UCSD-AML1 (cell line): ENCODE measurements around the gene GPC6.
A peak's percentile ranks its signal among the peaks of the same experiment; 100 is the strongest.
"Not testable (repeated sequence)": the region's sequence is repeated elsewhere in the genome, so short reads cannot be mapped to it uniquely, and the experiment has no call there.

Source experiments
- DNase-seq: peaks from one replicate; lab custom pipeline; 2025; ENCODE audit not compliant: unreplicated experiment; lab: John Stamatoyannopoulos, UW

GPC6 gene

DNA sequence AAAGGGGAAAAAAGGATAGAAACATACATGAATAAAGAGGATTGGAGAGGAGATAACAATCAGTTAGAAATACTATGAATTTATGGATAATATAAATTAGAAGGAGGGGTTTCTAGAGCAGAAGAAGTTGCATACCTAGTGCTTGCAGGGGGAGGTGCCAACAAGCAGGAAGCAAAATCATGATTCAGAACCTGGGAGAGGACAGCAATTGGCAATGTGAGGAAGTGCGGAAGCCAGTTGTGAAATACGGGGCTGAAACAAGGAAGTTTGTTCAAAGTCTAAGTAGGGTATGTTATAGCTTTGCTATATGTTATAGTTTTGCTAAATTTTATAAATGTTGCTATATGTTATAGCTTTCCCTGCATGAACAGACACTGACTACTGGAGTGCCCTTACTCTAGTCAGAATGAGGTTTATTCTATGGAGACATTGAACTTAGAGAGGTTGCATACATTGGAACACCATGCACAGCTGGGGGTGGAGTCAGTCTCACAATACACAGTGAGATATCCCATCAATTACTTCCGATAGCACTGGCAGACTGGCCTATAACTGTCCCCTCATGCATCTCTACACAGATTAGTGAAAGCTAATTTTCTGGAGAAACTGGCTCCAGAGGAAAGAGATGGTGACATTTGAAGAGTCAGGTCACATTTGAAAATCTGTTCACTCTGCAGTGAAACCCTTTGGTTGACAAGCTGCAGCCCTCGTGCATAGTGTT is 92.1 kb downstream of the GPC6 start:
- DNase-seq, result peak; percentile 10

DNA sequence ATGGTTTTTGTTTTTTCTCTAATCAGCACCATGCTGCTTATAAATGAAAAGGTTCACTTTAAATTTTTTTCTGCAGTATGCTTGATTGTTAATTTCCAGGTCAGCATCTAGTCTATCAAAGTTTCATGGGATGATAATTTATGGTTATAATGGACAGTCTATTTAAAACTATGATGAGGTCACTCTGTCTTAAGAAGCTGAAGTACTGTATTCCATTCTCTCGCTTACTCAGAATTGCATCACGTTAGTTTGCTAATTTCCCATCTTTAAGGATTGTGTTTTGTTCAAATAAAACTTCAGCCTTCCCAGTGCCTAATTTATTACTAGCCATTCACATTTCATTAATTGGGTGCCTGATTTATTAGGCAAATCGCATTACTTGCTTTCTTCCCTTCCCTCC is 94.3 kb downstream of the GPC6 start:
- DNase-seq, result no peak

DNA sequence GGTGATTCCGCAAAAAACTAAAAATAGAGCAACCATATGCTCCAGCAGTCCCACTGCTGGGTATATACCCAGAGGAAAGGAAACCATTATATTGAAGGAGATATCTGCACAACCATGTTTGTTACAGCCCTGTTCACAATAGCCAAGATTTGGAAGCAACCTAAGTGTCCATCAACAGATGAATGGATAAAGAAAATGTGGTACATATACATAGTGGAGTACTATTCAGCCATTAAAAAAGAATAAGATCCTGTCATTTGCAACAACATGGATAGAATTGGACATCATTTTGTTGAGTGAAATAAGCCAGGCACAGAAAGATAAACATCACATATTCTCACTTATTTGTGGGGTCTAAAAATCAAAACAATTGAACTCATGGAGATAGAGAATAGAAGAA is 97.3 kb downstream of the GPC6 start:
- not testable (repeated sequence) for DNase-seq

DNA sequence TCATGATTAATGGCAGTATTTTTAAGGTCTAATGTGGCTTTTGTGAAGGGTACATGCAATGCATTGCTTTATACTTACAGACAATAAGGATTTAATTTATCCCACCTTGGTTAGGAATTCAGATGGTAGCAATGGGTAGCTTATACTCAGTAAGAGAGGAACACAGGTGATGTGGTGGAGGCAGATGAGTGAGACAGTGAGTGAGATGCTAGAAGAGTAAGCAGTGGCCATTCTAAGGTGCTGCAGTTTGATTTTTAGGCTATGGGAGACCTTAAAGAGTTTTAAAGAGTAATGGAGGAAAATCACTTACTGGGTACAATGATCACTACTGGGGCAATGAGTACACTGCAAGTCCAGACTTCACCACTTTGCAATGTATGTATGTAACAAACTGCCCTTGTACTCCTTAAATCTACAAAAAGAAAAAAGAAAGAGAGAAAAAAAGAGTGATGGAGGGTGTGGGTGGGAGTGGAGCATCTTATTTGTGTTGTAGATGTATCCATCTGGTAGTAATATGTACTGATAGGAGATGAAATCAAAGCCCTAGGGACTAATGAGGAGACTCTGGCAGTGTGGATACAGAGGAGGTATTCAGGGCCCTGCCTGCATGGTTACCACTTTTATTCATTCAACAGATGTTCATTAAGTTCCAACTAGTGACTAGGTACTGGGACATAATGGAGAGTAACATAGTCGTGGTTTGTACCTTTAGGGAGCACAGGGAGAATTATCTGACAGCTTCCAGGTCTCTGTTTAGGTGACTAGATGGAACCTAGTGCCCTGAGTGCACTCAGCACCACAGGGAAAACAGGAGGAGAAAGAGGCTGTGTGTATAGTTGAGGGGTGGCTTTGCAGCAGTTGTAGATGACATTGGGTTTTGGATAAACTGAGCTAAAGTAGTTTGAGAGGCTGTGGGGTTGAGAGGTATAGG is 99.0 kb downstream of the GPC6 start:
- DNase-seq, result no peak

DNA sequence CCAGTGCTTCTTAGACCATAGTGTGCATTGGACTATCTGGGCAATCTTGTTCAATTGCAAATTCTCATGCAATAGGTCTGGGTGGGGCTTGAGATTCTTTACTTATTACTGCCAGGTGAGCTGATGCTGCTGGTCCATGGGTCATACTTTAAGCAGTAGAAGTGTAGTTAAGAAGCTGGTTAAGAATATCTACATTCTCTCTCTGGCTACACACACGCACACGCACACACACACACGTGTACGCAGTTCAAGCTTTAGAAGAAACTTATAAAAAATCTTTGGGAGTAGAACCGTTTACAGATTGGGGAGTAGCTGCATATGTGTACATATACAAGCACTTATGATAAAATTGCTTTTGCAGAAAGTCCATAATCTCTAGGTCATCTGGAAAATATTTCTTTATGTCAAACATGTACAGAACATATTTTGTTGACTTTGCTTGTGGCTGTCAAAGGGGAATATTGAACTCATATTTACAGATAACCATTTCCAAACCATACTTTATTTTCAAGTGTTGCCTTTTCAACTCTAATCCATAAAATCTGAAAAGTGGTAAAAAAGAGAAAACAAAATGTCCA is 99.7 kb downstream of the GPC6 start:
- DNase-seq, result no peak

DNA sequence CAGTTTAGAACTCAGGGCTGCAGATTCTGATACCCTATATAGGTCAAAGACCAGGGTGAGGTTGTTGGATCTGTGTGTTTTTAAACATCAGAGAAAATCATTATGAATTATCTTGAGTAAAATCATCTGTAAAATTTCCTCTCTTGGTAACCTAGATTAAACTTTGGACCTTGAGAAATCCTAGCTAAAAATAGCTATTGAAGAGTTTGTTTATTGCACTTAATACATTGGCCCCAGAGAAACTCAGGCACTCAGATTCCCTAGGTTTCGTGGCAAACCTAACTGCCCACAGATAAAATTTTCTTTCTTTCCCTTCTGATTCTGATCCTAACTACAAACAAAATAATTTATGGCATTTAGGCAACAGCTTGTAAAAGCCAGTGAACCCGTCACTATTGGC is 102.3 kb downstream of the GPC6 start:
- no peak for DNase-seq

DNA sequence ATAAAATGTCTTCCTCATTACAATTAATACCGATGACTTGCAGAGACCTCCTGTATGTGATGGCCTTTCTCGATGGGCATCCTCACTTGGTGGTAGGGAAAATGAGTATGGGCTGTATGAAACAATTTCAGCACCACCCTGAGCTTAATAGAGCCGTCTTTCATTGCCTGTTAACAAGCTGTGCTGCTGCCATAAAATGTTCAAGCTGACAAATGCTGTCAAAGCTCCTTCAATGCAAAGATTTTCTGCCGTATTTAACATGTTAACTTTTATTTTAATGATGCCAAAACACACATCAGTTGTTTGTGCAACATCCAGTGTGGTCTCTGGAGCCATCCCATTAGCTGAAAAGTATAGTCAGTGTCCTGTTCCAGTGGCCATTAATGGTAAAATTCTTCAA is 110.1 kb downstream of the GPC6 start:
- no peak for DNase-seq

DNA sequence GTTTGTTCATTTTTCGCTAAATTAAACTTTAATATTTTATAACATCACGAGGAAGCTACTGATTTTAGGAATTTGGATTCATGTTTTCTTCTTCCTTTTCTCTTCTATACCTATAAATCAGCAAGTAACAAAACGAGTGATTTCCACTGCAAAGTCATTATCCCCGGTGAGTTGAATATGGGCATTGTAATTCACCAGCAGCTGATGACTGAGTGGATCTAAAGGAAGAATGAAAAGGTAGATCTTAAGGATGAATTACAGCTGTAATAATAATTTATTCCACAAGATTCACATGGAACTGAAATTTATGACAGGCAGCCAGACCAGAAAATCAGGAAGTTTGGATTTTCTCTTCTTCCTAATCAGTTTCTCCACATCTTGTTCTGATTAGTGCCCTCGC is 111.4 kb downstream of the GPC6 start:
- no peak for DNase-seq

DNA sequence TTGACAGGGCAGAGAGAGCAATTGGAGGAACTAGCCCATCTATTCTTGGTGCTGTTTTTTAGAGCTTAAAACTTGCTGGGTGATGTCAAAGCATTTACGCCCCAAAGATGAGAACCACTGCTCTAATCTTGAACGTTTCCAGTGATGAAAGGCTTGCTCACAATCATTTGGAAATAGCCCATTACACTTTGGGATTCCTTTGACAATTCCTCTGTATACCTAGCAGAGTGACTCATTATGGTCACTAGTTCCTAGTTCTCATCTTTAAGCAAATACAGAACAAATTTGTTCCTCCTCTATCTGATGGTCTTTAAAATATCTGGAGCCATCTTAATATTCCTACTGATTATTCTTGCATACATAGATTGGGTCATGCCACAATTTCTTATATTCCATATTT is 112.3 kb downstream of the GPC6 start:
- DNase-seq, result no peak

DNA sequence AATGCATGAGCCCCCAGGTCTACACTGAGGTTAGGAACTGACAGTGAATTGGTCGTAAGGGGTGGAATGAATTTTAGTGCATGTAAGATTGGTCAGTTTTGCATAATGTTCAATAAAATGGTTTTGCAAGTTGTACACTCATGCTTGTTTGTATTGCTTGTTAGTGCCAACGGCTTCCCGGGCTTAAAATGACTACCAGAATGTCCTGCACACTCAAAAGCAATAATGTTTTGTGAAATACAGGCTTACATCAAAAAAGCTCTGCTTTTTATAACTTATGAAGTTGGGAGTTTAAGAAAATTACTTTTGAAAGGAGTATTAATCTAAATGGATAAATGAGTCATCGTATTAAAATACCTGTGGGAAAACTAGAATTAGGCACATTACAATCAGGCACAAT is 112.9 kb downstream of the GPC6 start:
- no peak for DNase-seq

DNA sequence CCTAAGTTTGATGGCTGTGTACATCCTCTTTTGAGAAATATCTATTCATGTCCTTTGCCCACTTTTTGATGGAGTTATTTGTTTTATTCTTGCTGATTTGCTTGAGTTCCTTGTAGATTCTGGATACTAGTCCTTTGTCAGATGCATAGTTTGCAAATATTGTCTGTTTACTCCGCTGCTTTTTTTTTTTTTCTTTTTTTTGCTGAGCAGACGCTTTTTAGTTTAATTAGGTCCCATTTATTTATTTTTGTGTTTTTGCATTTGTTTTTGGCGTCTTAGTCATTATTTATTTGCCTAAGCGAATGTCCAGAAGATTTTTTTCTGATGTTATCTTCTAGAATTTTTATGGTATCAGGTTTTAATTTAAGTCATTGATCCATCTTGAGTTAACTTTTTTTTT is 114.9 kb downstream of the GPC6 start:
- no peak for DNase-seq

DNA sequence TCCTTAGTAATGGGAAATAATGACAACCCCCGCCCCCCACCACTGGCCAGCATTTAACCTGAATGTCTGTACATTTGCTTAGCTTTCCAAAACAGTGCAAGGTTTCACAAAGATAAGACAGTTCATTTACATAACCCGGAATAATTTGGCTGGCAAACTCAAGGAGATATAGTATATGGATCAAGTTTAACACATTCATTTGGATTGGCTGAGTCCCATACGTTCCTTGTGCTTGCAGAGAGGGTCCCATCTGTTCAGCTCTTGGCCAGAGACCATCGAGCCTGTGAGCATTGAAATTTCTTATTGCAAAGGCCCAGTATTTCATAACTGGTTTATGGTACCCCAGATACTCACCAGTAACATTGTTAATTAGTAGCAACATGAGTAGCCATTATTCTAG is 116.5 kb downstream of the GPC6 start:
- no peak for DNase-seq

DNA sequence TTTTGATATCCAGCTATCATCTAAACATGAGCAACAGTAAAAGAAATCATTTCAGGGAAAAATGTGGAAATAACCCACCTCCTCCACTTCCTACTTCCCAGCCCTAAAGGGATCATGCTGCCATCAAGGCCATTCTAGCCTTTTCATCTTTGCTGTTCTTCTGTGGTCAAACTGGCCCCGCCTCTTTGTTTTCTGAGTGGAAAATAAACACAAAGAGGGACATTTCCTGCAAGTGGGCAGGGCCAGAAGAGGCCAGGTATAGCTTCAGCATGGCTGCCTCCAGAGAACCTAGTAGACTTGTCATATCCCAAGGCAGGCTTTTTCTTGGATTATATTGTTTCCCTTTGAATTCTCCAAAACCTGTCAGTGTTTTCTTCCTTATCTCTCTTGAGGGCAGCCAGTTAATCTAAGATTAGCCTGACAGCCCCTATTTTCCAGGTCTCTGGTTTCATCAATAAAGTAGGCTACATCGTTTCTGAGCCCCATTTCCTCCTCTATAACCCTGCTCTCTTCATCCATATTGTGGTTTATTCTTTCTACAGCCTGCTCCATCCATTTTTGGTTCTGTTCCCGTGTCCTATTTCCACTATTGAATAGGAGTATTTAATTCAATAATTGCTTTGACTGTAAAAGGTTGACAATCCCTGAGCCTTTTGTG is 117.6 kb downstream of the GPC6 start:
- no peak for DNase-seq

DNA sequence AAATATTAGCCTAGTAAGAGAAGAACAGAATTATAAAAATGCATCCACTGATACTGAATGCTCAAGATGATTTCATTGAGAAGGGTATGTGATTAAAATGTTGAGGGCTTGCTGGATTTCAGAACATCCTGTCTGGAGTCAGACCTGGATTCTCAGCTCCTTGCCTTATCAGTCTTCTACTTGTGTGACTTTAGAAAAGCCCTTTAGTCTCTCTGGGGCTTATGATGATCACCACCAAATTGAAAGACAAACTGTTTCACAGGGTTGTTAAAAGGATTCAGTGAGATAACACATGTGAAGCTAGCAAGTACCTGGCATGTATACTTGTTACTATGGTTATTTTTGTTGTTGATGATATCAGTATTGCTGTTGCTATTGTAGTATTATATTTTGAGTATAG is 118.4 kb downstream of the GPC6 start:
- DNase-seq, result no peak

DNA sequence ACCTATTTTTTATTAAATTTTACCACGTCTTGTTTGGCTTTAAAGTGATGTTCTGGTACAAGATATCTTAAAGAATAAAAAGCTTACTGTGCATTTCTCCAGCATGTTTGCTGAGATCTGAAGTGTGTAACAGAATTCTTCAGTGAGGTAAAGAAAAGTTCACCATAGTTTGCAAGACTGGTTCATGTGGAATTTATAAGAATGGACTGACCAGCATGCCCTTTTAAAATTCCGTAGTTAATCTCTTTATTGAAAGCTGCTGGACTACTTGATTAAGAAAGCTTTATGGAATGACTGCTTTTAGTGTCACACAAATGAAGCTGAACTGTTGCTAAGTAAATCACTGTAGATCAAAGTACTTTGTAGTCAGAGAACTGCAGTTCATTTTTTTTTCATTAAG is 119.2 kb downstream of the GPC6 start:
- DNase-seq, result no peak

DNA sequence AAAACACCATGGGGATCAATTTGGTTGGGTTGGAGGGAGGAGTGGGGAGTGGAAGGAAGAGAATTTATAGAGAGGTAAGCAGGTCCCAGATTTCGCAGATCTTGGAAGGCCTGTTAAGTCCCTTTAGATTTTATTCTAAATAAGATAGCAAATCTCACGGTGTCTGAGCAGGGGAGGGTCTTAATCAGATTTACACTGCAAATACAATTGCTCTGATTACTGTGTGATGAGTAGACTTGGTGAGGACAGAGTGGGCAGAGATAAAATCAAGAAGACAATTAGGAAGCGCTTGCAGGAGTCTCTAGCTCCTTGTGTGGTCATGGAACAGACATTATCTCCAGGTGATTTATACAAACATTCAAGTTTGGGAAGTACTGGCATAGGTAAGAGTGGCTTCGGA is 126.0 kb downstream of the GPC6 start:
- no peak for DNase-seq

DNA sequence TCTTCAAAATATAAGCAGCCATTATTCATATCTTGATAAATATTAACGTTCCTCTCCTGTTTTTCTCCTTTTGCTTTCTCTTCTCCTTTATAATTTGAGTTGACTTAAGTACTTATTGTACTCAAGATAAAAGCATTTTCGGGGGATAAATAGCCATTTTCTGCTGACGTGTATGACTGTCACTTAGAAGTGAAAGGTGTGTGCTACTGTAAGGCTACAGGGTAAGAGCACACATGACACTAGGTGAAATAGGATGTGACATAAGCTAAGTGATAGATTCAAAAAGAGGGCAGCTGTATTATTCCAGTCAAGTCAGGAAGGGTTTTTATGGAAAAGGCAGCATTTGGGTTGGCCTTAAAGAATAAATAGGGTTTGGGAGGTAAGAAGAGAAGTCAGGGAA is 128.5 kb downstream of the GPC6 start:
- no peak for DNase-seq

DNA sequence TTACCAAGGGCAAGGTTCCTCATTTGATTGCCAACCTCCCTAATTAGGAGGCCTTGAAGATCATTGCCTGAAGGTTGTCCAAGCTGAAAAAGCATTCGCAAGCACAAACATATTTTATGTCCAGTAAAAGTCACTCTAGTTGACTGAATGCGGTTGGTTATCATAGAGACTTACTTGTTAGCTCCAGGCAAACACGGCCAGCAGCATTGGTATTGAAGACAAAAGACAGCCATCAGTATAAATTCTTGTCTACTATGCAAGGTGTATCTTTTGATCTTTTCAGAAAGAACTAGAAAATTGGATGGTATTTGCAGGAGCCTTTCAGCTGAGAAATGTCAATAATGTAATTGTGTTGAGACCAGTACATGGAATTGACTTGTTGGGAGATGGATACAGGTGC is 129.9 kb downstream of the GPC6 start:
- no peak for DNase-seq

DNA sequence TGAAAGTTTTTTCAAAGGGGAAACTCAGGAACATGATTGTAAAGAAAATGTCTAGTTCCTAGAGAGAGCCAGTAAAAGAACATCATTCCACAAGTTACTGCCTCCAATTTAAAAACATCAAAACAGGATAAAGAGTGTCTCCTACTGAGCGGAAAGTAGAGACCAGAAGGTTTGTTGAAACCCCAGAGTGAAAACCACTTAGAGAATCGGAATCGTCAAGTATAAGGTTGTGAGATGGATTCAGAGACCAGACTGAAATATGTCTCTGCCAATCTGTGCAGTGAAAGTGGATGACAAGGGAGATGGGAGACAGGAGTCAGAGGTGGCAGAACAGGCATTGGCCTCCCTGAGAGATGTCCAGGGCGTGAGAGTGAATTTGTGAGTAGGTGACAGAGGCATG is 133.4 kb downstream of the GPC6 start:
- no peak for DNase-seq

DNA sequence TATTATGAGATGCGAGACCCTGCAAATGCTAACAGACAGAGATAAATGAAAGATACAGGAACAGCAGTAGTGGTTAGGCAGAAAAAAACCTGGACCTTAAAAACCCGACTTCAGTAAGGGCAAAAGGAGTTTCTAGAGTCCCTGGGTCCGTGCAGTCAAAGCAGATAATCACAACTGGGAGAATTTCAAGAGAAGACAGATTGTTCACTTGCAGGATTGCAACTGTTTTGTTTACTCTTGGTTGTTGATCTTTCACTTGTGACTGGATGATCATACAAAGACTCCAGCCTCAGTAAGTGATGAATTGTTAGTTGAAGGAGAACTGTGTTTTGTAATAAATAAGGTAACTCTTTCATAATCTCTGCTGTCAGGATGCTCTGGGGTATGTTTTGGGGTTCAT is 135.1 kb downstream of the GPC6 start:
- no peak for DNase-seq

DNA sequence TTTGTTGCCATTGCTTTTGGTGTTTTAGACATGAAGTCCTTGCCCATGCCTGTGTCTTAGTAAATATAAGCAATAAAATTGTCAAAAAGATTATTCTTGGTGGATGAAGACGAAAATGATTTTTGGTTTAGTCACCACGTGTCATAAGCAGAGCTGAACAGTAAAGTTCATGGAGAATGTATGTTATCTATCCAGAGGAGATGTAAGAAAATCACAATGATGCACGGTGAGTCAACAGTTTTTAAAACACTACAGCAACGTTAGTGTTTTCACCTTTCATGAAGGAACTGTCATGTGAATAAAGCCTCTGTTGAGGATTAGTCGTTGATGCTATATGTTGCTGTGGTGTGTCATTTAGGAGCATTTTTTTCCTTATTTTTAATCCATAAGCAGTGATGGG is 137.6 kb downstream of the GPC6 start:
- no peak for DNase-seq

DNA sequence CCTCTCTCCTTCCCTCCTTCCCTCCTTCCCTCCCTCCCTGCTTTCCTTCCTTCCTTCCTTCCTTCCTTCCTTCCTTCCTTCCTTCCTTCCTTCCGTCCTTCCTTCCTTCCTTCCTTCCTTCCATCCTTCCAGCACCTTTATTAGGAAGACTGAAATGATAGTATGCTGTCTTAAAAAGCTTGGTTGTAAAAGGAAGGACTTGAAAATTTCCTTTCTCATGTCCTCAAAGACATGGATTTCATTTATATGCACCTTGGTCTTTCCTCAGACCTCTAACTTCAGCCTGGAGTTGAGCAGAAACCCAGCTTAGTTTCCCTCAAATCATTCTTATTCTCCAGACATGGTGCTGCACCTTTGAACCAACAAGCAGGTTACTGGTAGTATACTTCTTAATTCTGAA is 141.7 kb downstream of the GPC6 start:
- no peak for DNase-seq
